CD4-positive, alpha-beta T cell (primary cell): ENCODE data around the gene VASN. TPM values are rescaled to one million over a fixed set of nuclear protein-coding genes. Genes with fewer than 3 reads are reported as not detected.

ENCODE experiments used
- ATAC-seq: fragments of 200-7000 bp; cut with Tn5 transposase; one replicate; pipeline ENCODE4 v1.10.0; 2022; ENCODE audit warnings: mild to moderate bottlenecking; ENCODE audit not compliant: poor library complexity
- CTCF ChIA-PET: fragments of 350-600 bp; sonication (Branson Sonifier 250); formaldehyde crosslinking; loops from one replicate; lab custom pipeline; 2021; ENCODE audit warnings: antibody characterized with exemption, inconsistent platforms; lab: Charles Lee
- POLR2A ChIA-PET: fragments of 350-600 bp; sonication (Branson Sonifier 250); formaldehyde crosslinking; loops from one replicate; lab custom pipeline; 2021; ENCODE audit warnings: antibody characterized with exemption, inconsistent platforms; lab: Charles Lee
- DNase-seq, 14 experiments: peaks; one replicate each; pipeline ENCODE4 v3.0.0-alpha.2; 2013 to 2020; ENCODE audit warnings: mixed read lengths in 2 of 14
- H3K27ac ChIP-seq, 2 donors: one replicate each; pipeline versions ENCODE4 v1.5.1 to v1.7.0; 2013; ENCODE audit warnings: low read length in 2 of 2, low read depth in 1 of 2, mild to moderate bottlenecking in 1 of 2
- H3K27me3 ChIP-seq, 2 experiments: 1 replicate in 1 of 2; 2 replicates in 1 of 2; pipeline versions ENCODE4 v1.6.1 to v1.7.0; 2013; ENCODE audit warnings: low read length in 2 of 2, control low read depth in 1 of 2, mild to moderate bottlenecking in 1 of 2, moderate library complexity in 1 of 2; ENCODE audit not compliant: insufficient read depth in 2 of 2, control insufficient read depth in 1 of 2
- H3K36me3 ChIP-seq: one replicate; pipeline ENCODE4 v1.6.1; 2013; ENCODE audit warnings: low read length, control low read depth; ENCODE audit not compliant: insufficient read depth
- H3K4me1 ChIP-seq: one replicate; pipeline ENCODE4 v1.6.1; 2013; ENCODE audit warnings: low read length, control low read depth; ENCODE audit not compliant: insufficient read depth
- H3K4me3 ChIP-seq: one replicate; pipeline ENCODE4 v1.5.1; 2013; ENCODE audit warnings: mild to moderate bottlenecking, low read length, moderate library complexity
- H3K9me3 ChIP-seq, 2 experiments: 1 replicate in 1 of 2; 2 replicates in 1 of 2; pipeline versions ENCODE4 v1.6.1 to v1.7.0; 2013; ENCODE audit warnings: low read length in 2 of 2, mild to moderate bottlenecking in 2 of 2, control low read depth in 1 of 2, moderate library complexity in 1 of 2; ENCODE audit not compliant: control insufficient read depth in 1 of 2, insufficient read depth in 1 of 2
- H3K27ac Mint-ChIP-seq: one replicate; pipeline ENCODE4 v1.8.0; 2020; ENCODE audit warnings: mixed read lengths
- H3K27me3 Mint-ChIP-seq: one replicate; pipeline ENCODE4 v1.8.0; 2021; ENCODE audit warnings: mixed read lengths
- H3K36me3 Mint-ChIP-seq: one replicate; pipeline ENCODE4 v1.8.0; 2021; ENCODE audit warnings: low read depth, mixed read lengths
- H3K4me1 Mint-ChIP-seq: one replicate; pipeline ENCODE4 v1.8.0; 2021; ENCODE audit warnings: low read depth, mixed read lengths
- H3K4me3 Mint-ChIP-seq: one replicate; pipeline ENCODE4 v1.8.0; 2020; ENCODE audit warnings: mild to moderate bottlenecking, mixed read lengths
- H3K9me3 Mint-ChIP-seq: one replicate; pipeline ENCODE4 v1.8.0; 2020; ENCODE audit warnings: mixed read lengths
- CTCF ChIP-seq: fragments of 200-600 bp; IDR thresholded peaks from one replicate; pipeline ENCODE4 v1.8.0; 2022; ENCODE audit warnings: antibody characterized with exemption, mild to moderate bottlenecking
- intact Hi-C, 2 experiments: fragments of 100-400 bp; cut with DNase I in 1 of 2; cut with micrococcal nuclease in 1 of 2; formaldehyde crosslinking; loops; one replicate each; pipeline versions ENCODE4 v1.15.1 to v1.9.0; 2023 to 2025; cut with DNase I, micrococcal nuclease
- total RNA-seq, 174 experiments: library from RNA in 2 of 174; stranded (reverse) in 2 of 174; gene quantifications; one replicate each; pipeline ENCODE4 v1.2.3 and lab custom pipeline; 2021 to 2026

VASN gene
- total RNA-seq, 2 experiments from 2014 or later = 0.70 to 0.77 TPM

GRCh38 chr16:4395055-4395726 is 23.5 kb downstream of the VASN start:
- Histone ChIP-seq H3K36me3 (peaks cover 85% of the 10 kb centered on the region), H3K27ac (no peak overlapping the region), H3K4me3 (no peak overlapping the region), H3K4me1 (peaks cover 15% of the 10 kb centered on the region), H3K27me3 (no peaks in the 10 kb centered on the region), H3K9me3 (no peaks in the 10 kb centered on the region)
- no peaks in the 10 kb centered on the region for H3K27me3 Mint-ChIP-seq
- ATAC-seq (no peak), DNase-seq (no peak)
- H3K4me3 Mint-ChIP-seq = peak overlapping the region; percentile 8
- POLR2A ChIA-PET = no interaction called here
- peaks cover 10% of the 10 kb centered on the region for H3K4me1 Mint-ChIP-seq
- H3K36me3 Mint-ChIP-seq = peaks cover 92% of the 10 kb centered on the region
- H3K27ac Mint-ChIP-seq = peak overlapping the region; percentile 57
- TF ChIP-seq CTCF = no peak
- intact Hi-C loops = no loop called here
- no peaks in the 10 kb centered on the region for H3K9me3 Mint-ChIP-seq
- CTCF ChIA-PET = no interaction called here

- H3K4me1 ChIP-seq = peaks cover 15% of the 10 kb centered on the region
- ATAC-seq = no peak
- DNase-seq = no peak
- no peak overlapping the region for H3K27ac ChIP-seq
- intact Hi-C loops = no loop called here
- no peaks in the 10 kb centered on the region for H3K27me3 ChIP-seq
- no peaks in the 10 kb centered on the region for H3K9me3 ChIP-seq
- Mint-ChIP-seq H3K27ac (peak overlapping the region; percentile 21), H3K9me3 (no peaks in the 10 kb centered on the region), H3K4me3 (no peak overlapping the region), H3K27me3 (no peaks in the 10 kb centered on the region), H3K36me3 (peaks cover 90% of the 10 kb centered on the region), H3K4me1 (peaks cover 20% of the 10 kb centered on the region)
- ChIA-PET POLR2A (no interaction called here), CTCF (no interaction called here)
- no peak overlapping the region for H3K4me3 ChIP-seq
- no peak for TF ChIP-seq CTCF
- peaks cover 81% of the 10 kb centered on the region for H3K36me3 ChIP-seq
Measured at GRCh38 chr16:4399001-4399730, 27.5 kb downstream of the VASN start.

GRCh38 chr16:4401094-4401501 is 29.4 kb downstream of the VASN start:
- Histone ChIP-seq H3K27ac (no peak overlapping the region), H3K27me3 (no peaks in the 10 kb centered on the region), H3K9me3 (no peaks in the 10 kb centered on the region), H3K4me1 (peaks cover 18% of the 10 kb centered on the region), H3K4me3 (no peak overlapping the region), H3K36me3 (peaks cover 83% of the 10 kb centered on the region)
- TF ChIP-seq CTCF = no peak
- peaks cover 91% of the 10 kb centered on the region for H3K36me3 Mint-ChIP-seq
- H3K27ac Mint-ChIP-seq = peak overlapping the region; percentile 84
- H3K4me3 Mint-ChIP-seq = no peak overlapping the region
- no peaks in the 10 kb centered on the region for H3K27me3 Mint-ChIP-seq
- H3K9me3 Mint-ChIP-seq = no peaks in the 10 kb centered on the region
- peaks cover 22% of the 10 kb centered on the region for H3K4me1 Mint-ChIP-seq
- ChIA-PET POLR2A (interaction anchor here (1.7 kb wide), 1 partner anchor 16 kb away, joined by 3 read pairs; no protein-coding TSS in a partner anchor), CTCF (no interaction called here)
- intact Hi-C loops = no loop called here
- ATAC-seq (no peak), DNase-seq (no peak)
